PC-9 (cell line): ENCODE measurements around the gene AGBL2. TPM values are rescaled to one million over a fixed set of nuclear protein-coding genes. Genes with fewer than 3 reads are reported as not detected.

ENCODE experiments used
- BruUV-seq: library from RNA; stranded (reverse); fragments of 400-500 nt; replicated peaks from 2 replicates; lab custom pipeline; 2021; lab: Mats Ljungman, UMichigan
- CTCF ChIA-PET: fragments of 300-600 bp; sonication (Branson Sonifier 250); formaldehyde crosslinking; loops from one replicate; lab custom pipeline; 2022; ENCODE audit warnings: antibody characterized with exemption; lab: Charles Lee
- POLR2A ChIA-PET: fragments of 300-600 bp; sonication (Branson Sonifier 250); formaldehyde crosslinking; loops from one replicate; lab custom pipeline; 2022; ENCODE audit warnings: antibody characterized with exemption; ENCODE audit not compliant: unreplicated experiment; lab: Charles Lee
- DNase-seq, 2 experiments: peaks; one replicate each; pipeline versions ENCODE4 v3.0.0 to v3.0.0-alpha.2; 2015 to 2022; ENCODE audit warnings: mixed read lengths in 1 of 2
- H2AFZ ChIP-seq: fragments of 200-600 bp; sonication (generic); 2 replicates; pipeline ENCODE4 v1.8.1; 2017; ENCODE audit warnings: antibody characterized with exemption
- H3F3A ChIP-seq: fragments of 200-600 bp; sonication (generic); 2 replicates; pipeline ENCODE4 v1.8.1; 2017; ENCODE audit warnings: antibody characterized with exemption, mild to moderate bottlenecking, low read depth; ENCODE audit not compliant: insufficient read depth
- H3K27ac ChIP-seq: fragments of 200-600 bp; sonication (generic); 2 replicates; pipeline ENCODE4 v1.6.1; 2016; ENCODE audit warnings: mixed run types
- H3K27me3 ChIP-seq: fragments of 200-600 bp; sonication (generic); 2 replicates; pipeline ENCODE4 v1.6.1; 2016; ENCODE audit warnings: low read depth, mixed run types; ENCODE audit not compliant: insufficient read depth
- H3K36me3 ChIP-seq: fragments of 200-600 bp; sonication (generic); 2 replicates; pipeline ENCODE4 v1.6.1; 2016; ENCODE audit warnings: low read depth, mixed run types
- H3K4me1 ChIP-seq: fragments of 200-600 bp; sonication (generic); replicated peaks from 2 replicates; pipeline ENCODE4 v1.6.1; 2016; ENCODE audit warnings: mixed run types; ENCODE audit not compliant: insufficient read depth
- H3K4me2 ChIP-seq: fragments of 200-600 bp; sonication (generic); 2 replicates; pipeline ENCODE4 v1.6.1; 2017; ENCODE audit warnings: mixed run types
- H3K4me3 ChIP-seq: fragments of 200-600 bp; sonication (generic); 2 replicates; pipeline ENCODE4 v1.6.1; 2016; ENCODE audit warnings: mixed run types
- H3K79me2 ChIP-seq: fragments of 200-600 bp; sonication (generic); 2 replicates; pipeline ENCODE4 v1.6.1; 2017; ENCODE audit warnings: low read depth, mixed run types
- H3K9me2 ChIP-seq: fragments of 200-600 bp; sonication (generic); 2 replicates; pipeline ENCODE4 v1.8.1; 2017; ENCODE audit warnings: mild to moderate bottlenecking; ENCODE audit not compliant: insufficient read depth
- H3K9me3 ChIP-seq: fragments of 200-600 bp; sonication (generic); 2 replicates; pipeline ENCODE4 v1.8.1; 2016; ENCODE audit warnings: low read depth; ENCODE audit not compliant: insufficient read depth
- H4K20me1 ChIP-seq: fragments of 200-600 bp; sonication (generic); 2 replicates; pipeline ENCODE4 v1.8.1; 2017; ENCODE audit not compliant: insufficient read depth
- CTCF ChIP-seq: fragments of 200-600 bp; sonication (generic); conservative IDR thresholded peaks from 2 replicates; pipeline ENCODE4 v1.6.1; 2017; ENCODE audit warnings: mixed run types, antibody characterized with exemption, mild to moderate bottlenecking, moderate library complexity
- EZH2 ChIP-seq: fragments of 200-600 bp; sonication (generic); IDR thresholded peaks from 2 replicates; pipeline ENCODE4 v1.8.0; 2017; ENCODE audit warnings: antibody characterized with exemption, low read depth
- intact Hi-C: fragments of 100-400 bp; cut with micrococcal nuclease; formaldehyde crosslinking; loops from one replicate; pipeline ENCODE4 v1.10.0; 2022; ENCODE audit not compliant: unreplicated experiment
- total RNA-seq: library from RNA; stranded (reverse); gene quantifications from 2 replicates; pipeline ENCODE4 v1.2.3, GENCODE V29; 2021

The AGBL2 gene
- total RNA-seq, 1 experiment from 2014 or later, result 13.1 TPM

- H3K27me3 ChIP-seq, result no peaks in the 10 kb centered on the region
- no peak overlapping the region for H3K4me3 ChIP-seq
- intact Hi-C loops, result no loop called here
- no peak overlapping the region for H3K4me2 ChIP-seq
- no peaks in the 10 kb centered on the region for H4K20me1 ChIP-seq
- H3F3A ChIP-seq, result no peaks in the 10 kb centered on the region
- H2AFZ ChIP-seq, result no peak overlapping the region
- H3K27ac ChIP-seq, result no peak overlapping the region
- no peaks in the 10 kb centered on the region for H3K79me2 ChIP-seq
- BruUV-seq, result no TSS peak
- no peaks in the 10 kb centered on the region for H3K9me3 ChIP-seq
- CTCF ChIA-PET, result interaction anchor here (0.6 kb wide), 1 partner anchor 27 kb away, joined by 4 read pairs; no protein-coding TSS in a partner anchor
- TF ChIP-seq CTCF (no peak), EZH2 (no peak)
- H3K4me1 ChIP-seq, result no peaks in the 10 kb centered on the region
- H3K36me3 ChIP-seq, result no peaks in the 10 kb centered on the region
- no peaks in the 10 kb centered on the region for H3K9me2 ChIP-seq
- no peak for DNase-seq
- POLR2A ChIA-PET, result no interaction called here
Measured at GRCh38 chr11:47691979-47692378, 23.2 kb downstream of the AGBL2 start.

GRCh38 chr11:47689480-47689879 lies 25.7 kb downstream of the AGBL2 start:
- Histone ChIP-seq H2AFZ (no peak overlapping the region), H3K4me1 (no peaks in the 10 kb centered on the region), H3K9me3 (no peaks in the 10 kb centered on the region), H3F3A (no peaks in the 10 kb centered on the region), H3K27ac (no peak overlapping the region), H3K79me2 (no peaks in the 10 kb centered on the region), H3K4me3 (no peak overlapping the region), H3K9me2 (no peaks in the 10 kb centered on the region), H3K4me2 (no peak overlapping the region), H4K20me1 (no peaks in the 10 kb centered on the region), H3K36me3 (no peaks in the 10 kb centered on the region), H3K27me3 (no peaks in the 10 kb centered on the region)
- no TSS peak for BruUV-seq
- TF ChIP-seq CTCF (no peak), EZH2 (no peak)
- ChIA-PET CTCF (no interaction called here), POLR2A (no interaction called here)
- intact Hi-C loops, result no loop called here
- DNase-seq, result no peak

DNA sequence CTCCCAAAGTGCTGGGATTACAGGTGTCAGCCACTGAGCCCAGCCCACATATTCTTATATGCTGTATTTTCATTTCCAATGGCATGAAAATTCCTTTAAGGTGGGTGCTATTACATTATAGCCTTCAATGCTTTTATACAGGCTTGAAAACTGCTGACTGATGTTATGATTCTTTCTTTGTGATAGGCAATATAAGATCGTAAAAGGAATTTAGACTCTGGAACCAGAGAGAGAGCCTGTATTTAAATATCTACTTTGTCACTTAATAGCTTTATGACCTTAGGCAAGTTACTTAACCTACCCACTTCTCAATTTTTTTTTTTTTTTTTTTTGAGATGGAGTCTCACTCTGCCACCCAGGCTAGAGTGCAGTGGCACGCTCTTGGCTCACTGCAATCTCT lies 26.2 kb downstream of the AGBL2 start:
- no TSS peak for BruUV-seq
- H3K27me3 ChIP-seq, result no peaks in the 10 kb centered on the region
- intact Hi-C loops, result no loop called here
- ChIA-PET POLR2A (no interaction called here), CTCF (no interaction called here)
- H3F3A ChIP-seq, result no peaks in the 10 kb centered on the region
- H3K36me3 ChIP-seq, result no peaks in the 10 kb centered on the region
- H4K20me1 ChIP-seq, result no peaks in the 10 kb centered on the region
- H3K4me3 ChIP-seq, result no peak overlapping the region
- H3K4me1 ChIP-seq, result no peaks in the 10 kb centered on the region
- no peak for DNase-seq
- H3K9me3 ChIP-seq, result no peaks in the 10 kb centered on the region
- H3K27ac ChIP-seq, result no peak overlapping the region
- no peaks in the 10 kb centered on the region for H3K9me2 ChIP-seq
- no peaks in the 10 kb centered on the region for H3K79me2 ChIP-seq
- no peak for TF ChIP-seq EZH2
- no peak for TF ChIP-seq CTCF
- no peak overlapping the region for H3K4me2 ChIP-seq
- no peak overlapping the region for H2AFZ ChIP-seq
